Stimulated activated CD4-positive, alpha-beta T cell treated with anti-CD3 and anti-CD28 coated beads, Interleukin-2, amount 100 ng/mL, for 48 hours (primary cell): Measurements from ENCODE around the gene SRSF9.
"Not testable (repeated sequence)": the region's sequence is repeated elsewhere in the genome, so short reads cannot be mapped to it uniquely, and the experiment has no call there.

Experiments used
- DNase-seq, 2 donors: peaks; one replicate each; pipeline ENCODE4 v3.0.0-alpha.2; 2020

SRSF9 gene

GRCh38 chr12:120481022-120481767 is 11.6 kb upstream of the SRSF9 start:
- no peak for DNase-seq

- DNase-seq, result no peak
Measured at GRCh38 chr12:120480211-120480610, 10.7 kb upstream of the SRSF9 start.

GRCh38 chr12:120479458-120479857 is 9.9 kb upstream of the SRSF9 start:
- DNase-seq, result no peak

GRCh38 chr12:120475643-120476042 is 6.1 kb upstream of the SRSF9 start:
- no peak for DNase-seq

GRCh38 chr12:120474616-120474960 is 5.0 kb upstream of the SRSF9 start:
- no peak for DNase-seq

- no peak for DNase-seq
Measured at GRCh38 chr12:120473807-120474615, 4.5 kb upstream of the SRSF9 start.

GRCh38 chr12:120472521-120472920 is 3.0 kb upstream of the SRSF9 start:
- no peak for DNase-seq

GRCh38 chr12:120470150-120470784 is 719 bp upstream of the SRSF9 start:
- no peak for DNase-seq

GRCh38 chr12:120468821-120469449 is 613 bp downstream of the SRSF9 start:
- peak in 1 of 2 donors; percentile 29 for DNase-seq

GRCh38 chr12:120468325-120468820 is 1.2 kb downstream of the SRSF9 start:
- DNase-seq, result no peak

GRCh38 chr12:120467439-120467838 is 2.1 kb downstream of the SRSF9 start:
- DNase-seq, result no peak

GRCh38 chr12:120466560-120467315 is 2.8 kb downstream of the SRSF9 start:
- peak in 1 of 2 donors; percentile 26 for DNase-seq

- no peak for DNase-seq
Measured at GRCh38 chr12:120465756-120466155, 3.8 kb downstream of the SRSF9 start.

GRCh38 chr12:120463712-120464111 is 5.8 kb downstream of the SRSF9 start:
- no peak for DNase-seq

- no peak for DNase-seq
Measured at GRCh38 chr12:120462099-120462640, 7.4 kb downstream of the SRSF9 start.

GRCh38 chr12:120460157-120460556 is 9.4 kb downstream of the SRSF9 start:
- DNase-seq, result no peak

GRCh38 chr12:120457133-120457532 is 12.4 kb downstream of the SRSF9 start:
- DNase-seq, result no peak

GRCh38 chr12:120455302-120455701 is 14.2 kb downstream of the SRSF9 start:
- no peak for DNase-seq

- no peak for DNase-seq
Measured at GRCh38 chr12:120453977-120454376, 15.6 kb downstream of the SRSF9 start.

- DNase-seq, result no peak
Measured at GRCh38 chr12:120453060-120453750, 16.3 kb downstream of the SRSF9 start.

- DNase-seq, result not testable (repeated sequence)
Measured at GRCh38 chr12:120452524-120452923, 17.0 kb downstream of the SRSF9 start.
